AG04449 (cell line): ENCODE measurements around the gene UBR2.

ENCODE experiments used
- CTCF ChIA-PET: fragments of 350-600 bp; formaldehyde crosslinking; extraction: SDS; loops from one replicate; lab custom pipeline; 2021; ENCODE audit warnings: antibody characterized with exemption; lab: Yijun Ruan, JAX
- POLR2A ChIA-PET: fragments of 400-600, 350-600 bp; formaldehyde crosslinking; extraction: SDS; loops from one replicate; lab custom pipeline; 2020; ENCODE audit warnings: antibody characterized with exemption, inconsistent platforms; lab: Yijun Ruan, JAX
- DNase-seq: peaks from one replicate; pipeline ENCODE4 v3.0.0-alpha.2; 2010; ENCODE audit warnings: low read depth, low spot score
- H3K4me3 ChIP-seq: 2 replicates; pipeline ENCODE4 v1.5.1; 2011; ENCODE audit warnings: low read depth, mild to moderate bottlenecking, control low read depth, low read length
- CTCF ChIP-seq: IDR thresholded peaks from one replicate; pipeline ENCODE4 v1.5.1; 2011; ENCODE audit warnings: mild to moderate bottlenecking, moderate library complexity, low read length, control low read depth, inconsistent platforms; ENCODE audit not compliant: insufficient read depth; ENCODE audit errors: missing control alignments

UBR2 gene

GRCh38 chr6:42628604-42629003 lies 64.8 kb downstream of the UBR2 start:
- CTCF ChIA-PET, result interaction anchor here (1.2 kb wide), 1 partner anchor 368 kb away, joined by 3 read pairs; no protein-coding TSS in a partner anchor
- POLR2A ChIA-PET, result no interaction called here
- no peak for DNase-seq
- no peak for TF ChIP-seq CTCF
- H3K4me3 ChIP-seq, result no peak overlapping the region

- POLR2A ChIA-PET, result no interaction called here
- H3K4me3 ChIP-seq, result no peak overlapping the region
- CTCF ChIA-PET, result no interaction called here
- DNase-seq, result no peak
- TF ChIP-seq CTCF, result no peak
Observed at GRCh38 chr6:42629845-42630244, 66.0 kb downstream of the UBR2 start.

GRCh38 chr6:42637681-42638080 lies 73.9 kb downstream of the UBR2 start:
- CTCF ChIA-PET, result interaction anchor here (0.9 kb wide), 1 partner anchor 89 kb away, joined by 3 read pairs; no protein-coding TSS in a partner anchor
- POLR2A ChIA-PET, result no interaction called here
- TF ChIP-seq CTCF, result no peak
- DNase-seq, result no peak
- no peak overlapping the region for H3K4me3 ChIP-seq

GRCh38 chr6:42642794-42643193 lies 79.0 kb downstream of the UBR2 start:
- CTCF ChIA-PET, result interaction anchor here (1.6 to 2.0 kb wide), 2 partner anchors 13 to 19 kb away, joined by 3 to 6 read pairs; no protein-coding TSS in a partner anchor
- POLR2A ChIA-PET, result no interaction called here
- no peak for DNase-seq
- no peak for TF ChIP-seq CTCF
- no peak overlapping the region for H3K4me3 ChIP-seq

GRCh38 chr6:42644211-42644610 lies 80.4 kb downstream of the UBR2 start:
- TF ChIP-seq CTCF, result no peak
- H3K4me3 ChIP-seq, result no peak overlapping the region
- ChIA-PET CTCF (interaction anchor here (1.4 kb wide), 1 partner anchor 18 kb away, joined by 7 read pairs; no protein-coding TSS in a partner anchor), POLR2A (no interaction called here)
- DNase-seq, result no peak

- ChIA-PET POLR2A (no interaction called here), CTCF (interaction anchor here (1.3 to 2.1 kb wide), 3 partner anchors 10 to 249 kb away, joined by 3 to 12 read pairs (median 3); no protein-coding TSS in a partner anchor)
- no peak for DNase-seq
- H3K4me3 ChIP-seq, result no peak overlapping the region
- TF ChIP-seq CTCF, result no peak
Observed at GRCh38 chr6:42652024-42652746, 88.4 kb downstream of the UBR2 start.
